Measurements from ENCODE around the gene RPS8. TPM values are rescaled to one million over a fixed set of nuclear protein-coding genes. Genes with fewer than 3 reads are reported as not detected.
A peak's percentile ranks its signal among the peaks of the same experiment; 100 is the strongest.

RPS8 gene
- total RNA-seq, 1 donor = 1,221 TPM

DNA sequence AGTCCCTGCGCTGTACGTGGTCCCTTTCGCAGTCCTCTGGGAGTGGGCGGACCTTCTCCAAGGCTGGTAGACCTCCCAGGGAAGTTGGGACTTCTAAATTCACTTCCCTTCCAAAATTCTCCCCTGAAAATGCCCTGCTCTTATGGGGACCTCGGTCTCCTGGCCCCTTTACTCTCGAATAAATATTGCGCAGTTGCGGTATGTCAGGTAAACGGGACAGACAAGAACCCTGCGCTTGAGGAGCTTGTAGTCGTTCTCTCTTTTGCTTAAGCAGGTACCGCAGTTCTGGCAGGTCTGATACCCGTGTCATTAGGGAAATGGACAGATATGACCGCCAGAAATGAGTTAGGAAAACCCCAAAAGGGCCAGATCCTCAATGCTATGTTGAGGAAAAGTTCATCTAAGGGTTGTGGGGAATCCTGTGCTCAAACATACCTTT is 35.1 kb upstream of the RPS8 start:
- H3K27ac ChIP-seq (ENCODE audit: low read depth, low read length) = peak overlapping the region; percentile 87
- no peaks in the 10 kb centered on the region for H3K27me3 ChIP-seq (ENCODE audit: insufficient read depth, low read length)
- no peak for DNase-seq (ENCODE audit: insufficient read length, low spot score, missing footprints)
- H3K79me2 ChIP-seq (ENCODE audit: insufficient read depth, low read length) = peaks cover 46% of the 10 kb centered on the region
- peak overlapping the region; percentile 82 for H3K4me3 ChIP-seq (ENCODE audit: insufficient read depth, low read length)
- H3K4me2 ChIP-seq (ENCODE audit: insufficient read depth, low read length) = peak overlapping the region; percentile 98
- TF ChIP-seq, protein P1, sequence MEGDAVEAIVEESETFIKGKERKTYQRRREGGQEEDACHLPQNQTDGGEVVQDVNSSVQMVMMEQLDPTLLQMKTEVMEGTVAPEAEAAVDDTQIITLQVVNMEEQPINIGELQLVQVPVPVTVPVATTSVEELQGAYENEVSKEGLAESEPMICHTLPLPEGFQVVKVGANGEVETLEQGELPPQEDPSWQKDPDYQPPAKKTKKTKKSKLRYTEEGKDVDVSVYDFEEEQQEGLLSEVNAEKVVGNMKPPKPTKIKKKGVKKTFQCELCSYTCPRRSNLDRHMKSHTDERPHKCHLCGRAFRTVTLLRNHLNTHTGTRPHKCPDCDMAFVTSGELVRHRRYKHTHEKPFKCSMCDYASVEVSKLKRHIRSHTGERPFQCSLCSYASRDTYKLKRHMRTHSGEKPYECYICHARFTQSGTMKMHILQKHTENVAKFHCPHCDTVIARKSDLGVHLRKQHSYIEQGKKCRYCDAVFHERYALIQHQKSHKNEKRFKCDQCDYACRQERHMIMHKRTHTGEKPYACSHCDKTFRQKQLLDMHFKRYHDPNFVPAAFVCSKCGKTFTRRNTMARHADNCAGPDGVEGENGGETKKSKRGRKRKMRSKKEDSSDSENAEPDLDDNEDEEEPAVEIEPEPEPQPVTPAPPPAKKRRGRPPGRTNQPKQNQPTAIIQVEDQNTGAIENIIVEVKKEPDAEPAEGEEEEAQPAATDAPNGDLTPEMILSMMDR (IDR thresholded peaks at IDR 0.05; ENCODE audit: extremely low read depth, low read depth, low read length) = no peak
- H3K36me3 ChIP-seq (ENCODE audit: insufficient read depth, low read length) = peaks cover 10% of the 10 kb centered on the region
- H3K4me1 ChIP-seq (ENCODE audit: insufficient read depth, low read length) = peaks cover 23% of the 10 kb centered on the region
- H3K9me3 ChIP-seq (ENCODE audit: low read depth, low read length) = no peaks in the 10 kb centered on the region
- H2AFZ ChIP-seq (ENCODE audit: low read length) = peak overlapping the region; percentile 88
- H4K20me1 ChIP-seq (ENCODE audit: insufficient read depth, low read length) = no peaks in the 10 kb centered on the region

DNA sequence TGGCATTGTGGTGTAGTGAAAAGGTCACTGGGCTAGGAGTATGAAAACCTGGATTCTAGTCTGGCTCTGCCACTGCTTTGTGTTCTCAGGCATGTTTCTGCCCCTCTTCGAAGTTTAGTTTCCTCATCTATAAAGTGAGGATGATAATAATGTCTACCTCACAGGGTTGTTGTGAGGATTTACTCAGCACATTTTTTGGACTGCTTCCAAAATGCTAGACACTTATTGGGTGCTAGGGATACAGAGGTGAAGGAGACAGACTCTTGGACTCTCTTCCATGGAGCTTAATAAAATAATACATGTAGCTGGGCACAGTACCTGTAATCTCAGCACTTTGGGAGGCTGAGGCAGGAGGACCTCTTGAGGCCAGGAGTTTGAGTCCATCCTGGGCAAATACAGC is 32.1 kb upstream of the RPS8 start:
- no peaks in the 10 kb centered on the region for H3K9me3 ChIP-seq (ENCODE audit: low read depth, low read length)
- DNase-seq (ENCODE audit: insufficient read length, low spot score, missing footprints) = no peak
- peaks cover 27% of the 10 kb centered on the region for H3K36me3 ChIP-seq (ENCODE audit: insufficient read depth, low read length)
- no peaks in the 10 kb centered on the region for H4K20me1 ChIP-seq (ENCODE audit: insufficient read depth, low read length)
- TF ChIP-seq, protein P1 (IDR thresholded peaks at IDR 0.05; ENCODE audit: extremely low read depth, low read depth, low read length) = no peak
- H3K4me3 ChIP-seq (ENCODE audit: insufficient read depth, low read length) = no peak overlapping the region
- peaks cover 23% of the 10 kb centered on the region for H3K4me1 ChIP-seq (ENCODE audit: insufficient read depth, low read length)
- no peaks in the 10 kb centered on the region for H3K27me3 ChIP-seq (ENCODE audit: insufficient read depth, low read length)
- peak overlapping the region; percentile 43 for H3K4me2 ChIP-seq (ENCODE audit: insufficient read depth, low read length)
- peak overlapping the region; percentile 95 for H2AFZ ChIP-seq (ENCODE audit: low read length)
- peak overlapping the region; percentile 25 for H3K27ac ChIP-seq (ENCODE audit: low read depth, low read length)
- H3K79me2 ChIP-seq (ENCODE audit: insufficient read depth, low read length) = peaks cover 59% of the 10 kb centered on the region

DNA sequence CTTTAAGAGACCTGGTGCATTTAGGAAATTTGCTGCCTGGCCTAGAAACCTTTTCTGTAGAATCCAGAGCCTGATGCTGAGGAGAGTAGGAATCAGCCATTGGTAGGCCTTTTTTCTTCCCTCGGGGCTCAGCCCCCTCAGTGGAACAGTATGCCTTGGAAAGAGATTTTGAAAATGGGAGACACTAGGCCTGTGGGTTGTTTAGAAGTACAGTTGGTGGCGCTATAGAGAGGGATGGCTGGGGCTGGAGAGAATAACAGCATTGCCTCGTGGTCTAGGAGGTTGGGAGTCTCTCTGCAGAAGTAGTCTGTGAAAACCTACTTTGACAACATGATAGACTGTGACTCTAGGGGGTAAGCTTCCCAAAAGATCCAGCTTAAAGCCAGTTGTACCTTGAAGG is 27.5 kb upstream of the RPS8 start:
- Histone ChIP-seq H3K27ac (ENCODE audit: low read depth, low read length) (no peak overlapping the region), H4K20me1 (ENCODE audit: insufficient read depth, low read length) (no peaks in the 10 kb centered on the region), H3K4me2 (ENCODE audit: insufficient read depth, low read length) (no peak overlapping the region), H3K9me3 (ENCODE audit: low read depth, low read length) (no peaks in the 10 kb centered on the region), H3K36me3 (ENCODE audit: insufficient read depth, low read length) (peaks cover 44% of the 10 kb centered on the region), H3K4me1 (ENCODE audit: insufficient read depth, low read length) (peaks cover 6% of the 10 kb centered on the region), H3K27me3 (ENCODE audit: insufficient read depth, low read length) (no peaks in the 10 kb centered on the region), H3K4me3 (ENCODE audit: insufficient read depth, low read length) (no peak overlapping the region), H3K79me2 (ENCODE audit: insufficient read depth, low read length) (peaks cover 35% of the 10 kb centered on the region), H2AFZ (ENCODE audit: low read length) (no peak overlapping the region)
- TF ChIP-seq, protein P1 (IDR thresholded peaks at IDR 0.05; ENCODE audit: extremely low read depth, low read depth, low read length) = peak; percentile 7
- no peak for DNase-seq (ENCODE audit: insufficient read length, low spot score, missing footprints)

DNA sequence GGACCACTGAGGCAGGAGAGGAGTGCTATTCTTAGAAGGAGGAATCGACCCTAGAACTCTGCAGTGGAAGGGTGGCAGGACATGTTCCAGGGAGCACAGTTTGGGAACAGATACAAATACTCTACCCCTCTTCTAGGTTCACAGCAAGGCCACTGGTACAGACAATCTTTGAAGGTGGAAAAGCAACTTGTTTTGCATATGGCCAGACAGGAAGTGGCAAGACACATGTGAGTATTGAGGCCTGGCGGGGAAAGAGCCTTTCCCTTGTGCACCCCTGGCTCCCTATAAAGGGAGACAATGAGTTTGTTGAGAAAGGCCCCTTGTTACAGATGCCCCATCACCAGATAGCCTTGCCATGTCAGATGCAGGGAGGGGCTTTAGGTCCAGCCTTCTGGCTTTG is 17.9 kb upstream of the RPS8 start:
- H3K79me2 ChIP-seq (ENCODE audit: insufficient read depth, low read length) = no peaks in the 10 kb centered on the region
- no peak for DNase-seq (ENCODE audit: insufficient read length, low spot score, missing footprints)
- no peak overlapping the region for H2AFZ ChIP-seq (ENCODE audit: low read length)
- no peak overlapping the region for H3K4me3 ChIP-seq (ENCODE audit: insufficient read depth, low read length)
- H3K27me3 ChIP-seq (ENCODE audit: insufficient read depth, low read length) = no peaks in the 10 kb centered on the region
- H3K4me2 ChIP-seq (ENCODE audit: insufficient read depth, low read length) = no peak overlapping the region
- no peaks in the 10 kb centered on the region for H3K9me3 ChIP-seq (ENCODE audit: low read depth, low read length)
- TF ChIP-seq, protein P1 (IDR thresholded peaks at IDR 0.05; ENCODE audit: extremely low read depth, low read depth, low read length) = no peak
- no peak overlapping the region for H3K27ac ChIP-seq (ENCODE audit: low read depth, low read length)
- H3K36me3 ChIP-seq (ENCODE audit: insufficient read depth, low read length) = peaks cover 78% of the 10 kb centered on the region
- H4K20me1 ChIP-seq (ENCODE audit: insufficient read depth, low read length) = no peaks in the 10 kb centered on the region
- H3K4me1 ChIP-seq (ENCODE audit: insufficient read depth, low read length) = no peaks in the 10 kb centered on the region

Measured in osteoblast (primary cell).